Measurements from ENCODE around the gene CEP350. TPM values are rescaled to one million over a fixed set of nuclear protein-coding genes. Genes with fewer than 3 reads are reported as not detected.
A peak's percentile ranks its signal among the peaks of the same experiment; 100 is the strongest.
"Not testable (repeated sequence)": the region's sequence is repeated elsewhere in the genome, so short reads cannot be mapped to it uniquely, and the experiment has no call there.

The CEP350 gene
- polyA plus RNA-seq, 3 donors = 6.7 to 19.8 (median 9.0) TPM

DNA sequence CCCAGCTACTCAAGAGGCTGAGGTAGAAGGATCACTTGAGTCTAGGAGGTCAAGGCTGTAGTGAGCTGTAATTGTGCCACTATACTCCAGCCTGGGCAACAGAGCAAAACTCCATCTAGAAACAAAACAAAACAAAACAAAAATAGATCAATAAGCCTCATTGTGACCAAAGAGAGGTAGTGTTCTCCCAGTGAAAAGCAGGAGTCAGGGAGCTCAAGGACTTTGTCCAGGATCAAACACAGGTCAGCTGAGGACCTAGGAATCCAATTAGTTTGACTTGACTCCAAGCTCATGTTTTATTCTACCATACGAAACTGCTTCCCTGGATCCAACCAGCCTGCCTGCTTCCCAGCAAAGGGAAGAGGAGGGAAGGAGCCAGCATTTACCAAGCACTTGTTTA is 178.6 kb downstream of the CEP350 start:
- no peak overlapping the region for H3K9ac ChIP-seq (ENCODE audit: insufficient read depth, low read length, poor library complexity, severe bottlenecking)
- no peak overlapping the region for H2AFZ ChIP-seq (ENCODE audit: insufficient read depth, low read depth, low read length, poor library complexity, severe bottlenecking)
- no peak for DNase-seq
- H4K20me1 ChIP-seq (ENCODE audit: insufficient read depth, low read length) = no peaks in the 10 kb centered on the region
- peaks cover 49% of the 10 kb centered on the region for H3K4me1 Mint-ChIP-seq
- peak overlapping the region in 3 of 7 donors; percentile 93 to 98 (median 95) for H3K27ac Mint-ChIP-seq
- no peaks in the 10 kb centered on the region for H3K79me2 ChIP-seq (ENCODE audit: insufficient read depth, low read length)
- no peak overlapping the region for H3K4me2 ChIP-seq (replicated peaks; ENCODE audit: extremely low read depth, low read length, poor library complexity, severe bottlenecking)
- no CpG with 5 or more reads among the region's 1 CpG for WGBS (ENCODE audit: insufficient coverage)
- H3K9me3 Mint-ChIP-seq = peaks cover 0 to 3% (median 0%) of the 10 kb centered on the region in 7 donors
- no peaks in the 10 kb centered on the region for H3K9me3 ChIP-seq (replicated peaks in 1 of 2; ENCODE audit: control insufficient read depth in 1 of 2, insufficient read depth in 1 of 2, low read length in 2 of 2)
- H3K36me3 Mint-ChIP-seq = peaks cover 0 to 7% of the 10 kb centered on the region in 2 donors
- TF ChIP-seq CTCF (IDR thresholded peaks at IDR 0.05) = no peak
- no peaks in the 10 kb centered on the region for H3K27me3 Mint-ChIP-seq (ENCODE audit: low read depth in 3 of 3)
- intact Hi-C loops (cut with micrococcal nuclease) = no loop called here
- H3K27ac ChIP-seq (ENCODE audit: low read depth in 1 of 2, low read length in 2 of 2) = no peak overlapping the region
- H3K36me3 ChIP-seq (replicated peaks in 1 of 2; ENCODE audit: control insufficient read depth in 1 of 2, insufficient read depth in 2 of 2, low read length in 2 of 2) = no peaks in the 10 kb centered on the region
- no peak overlapping the region for H3K4me3 Mint-ChIP-seq
- no peaks in the 10 kb centered on the region for H3K27me3 ChIP-seq (ENCODE audit: control insufficient read depth in 2 of 2, insufficient read depth in 2 of 2, low read length in 2 of 2)
- H3K4me3 ChIP-seq (replicated peaks in 1 of 3; ENCODE audit: low read depth in 2 of 3, low read length in 3 of 3) = no peak overlapping the region
- H3K4me1 ChIP-seq (ENCODE audit: control insufficient read depth in 1 of 2, insufficient read depth in 2 of 2, low read length in 2 of 2) = peaks cover 39 to 53% of the 10 kb centered on the region in 2 donors

DNA sequence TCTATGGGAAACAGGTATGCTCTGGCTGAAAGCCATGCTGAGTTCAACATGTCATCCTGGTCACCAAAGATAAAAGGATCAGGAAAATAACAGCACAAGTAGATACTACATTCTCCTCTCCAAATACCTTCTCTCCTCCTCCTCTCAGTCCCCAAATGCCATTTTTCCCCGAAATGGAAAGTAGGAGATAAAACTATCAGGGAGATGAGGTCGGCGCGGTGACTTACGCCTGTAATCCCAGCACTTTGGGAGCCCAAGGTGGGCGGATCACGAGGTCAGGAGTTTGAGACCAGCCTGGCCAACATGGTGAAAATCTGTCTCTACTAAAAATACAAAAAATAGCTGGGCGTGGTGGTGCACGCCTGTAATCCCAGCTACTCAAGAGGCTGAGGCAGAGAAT is 179.1 kb downstream of the CEP350 start:
- H3K4me1 ChIP-seq (ENCODE audit: control insufficient read depth in 1 of 2, insufficient read depth in 2 of 2, low read length in 2 of 2) = peaks cover 37 to 49% of the 10 kb centered on the region in 2 donors
- H4K20me1 ChIP-seq (ENCODE audit: insufficient read depth, low read length); H3K9me3 ChIP-seq (replicated peaks in 1 of 2; ENCODE audit: control insufficient read depth in 1 of 2, insufficient read depth in 1 of 2, low read length in 2 of 2); H3K27ac ChIP-seq (ENCODE audit: low read depth in 1 of 2, low read length in 2 of 2); intact Hi-C loops (cut with micrococcal nuclease); H3K27ac Mint-ChIP-seq; H3K4me3 ChIP-seq (replicated peaks in 1 of 3; ENCODE audit: low read depth in 2 of 3, low read length in 3 of 3); DNase-seq; H3K9me3 Mint-ChIP-seq; H3K27me3 Mint-ChIP-seq (ENCODE audit: low read depth in 3 of 3); H3K4me2 ChIP-seq (replicated peaks; ENCODE audit: extremely low read depth, low read length, poor library complexity, severe bottlenecking); H3K27me3 ChIP-seq (ENCODE audit: control insufficient read depth in 2 of 2, insufficient read depth in 2 of 2, low read length in 2 of 2); H3K4me3 Mint-ChIP-seq; H3K79me2 ChIP-seq (ENCODE audit: insufficient read depth, low read length); H3K9ac ChIP-seq (ENCODE audit: insufficient read depth, low read length, poor library complexity, severe bottlenecking); H3K36me3 Mint-ChIP-seq; H3K36me3 ChIP-seq (replicated peaks in 1 of 2; ENCODE audit: control insufficient read depth in 1 of 2, insufficient read depth in 2 of 2, low read length in 2 of 2); H2AFZ ChIP-seq (ENCODE audit: insufficient read depth, low read depth, low read length, poor library complexity, severe bottlenecking): not testable (repeated sequence)
- H3K4me1 Mint-ChIP-seq = peaks cover 48% of the 10 kb centered on the region
- WGBS (ENCODE audit: insufficient coverage) = 100% methylated on average over 4 of the region's 9 CpGs

Data from CD14-positive monocyte (primary cell).